GM12878 (cell line): ENCODE data around the gene SLC25A36. TPM values are rescaled to one million over a fixed set of nuclear protein-coding genes. Genes with fewer than 3 reads are reported as not detected.

ENCODE experiments used
- ATAC-seq: fragments of 200-7000 bp; cut with Tn5 transposase; 3 replicates; pipeline ENCODE4 v1.9.1; 2020; ENCODE audit warnings: mild to moderate bottlenecking, moderate library complexity
- BruUV-seq: library from RNA; stranded (reverse); fragments of 400-500 nt; replicated peaks from 2 replicates; lab custom pipeline; 2021; lab: Mats Ljungman, UMichigan
- CTCF ChIA-PET: fragments of 300-600 bp; sonication (Branson Sonifier 250); formaldehyde crosslinking; extraction: SDS; loops from one replicate; lab custom pipeline; 2021; ENCODE audit warnings: inconsistent platforms; lab: Yijun Ruan, JAX
- POLR2A ChIA-PET: fragments of 350-600 bp; formaldehyde crosslinking; extraction: SDS; loops from one replicate; lab custom pipeline; 2021; ENCODE audit warnings: inconsistent platforms; lab: Charles Lee
- RAD21 ChIA-PET: fragments of 300-600 bp; sonication (Branson Sonifier 250); formaldehyde crosslinking; loops from one replicate; lab custom pipeline; 2023; ENCODE audit warnings: antibody characterized with exemption; ENCODE audit not compliant: unreplicated experiment; lab: Charles Lee
- SMC1A ChIA-PET: fragments of 300-600 bp; sonication (Branson Sonifier 250); formaldehyde crosslinking; loops from one replicate; lab custom pipeline; 2023; ENCODE audit not compliant: unreplicated experiment, uncharacterized antibody; lab: Charles Lee
- DNase-seq: peaks from one replicate; pipeline ENCODE4 v3.0.0-alpha.2; 2011; ENCODE audit warnings: low read depth, low spot score
- FAIRE-seq: peaks from 3 replicates; lab custom pipeline; 2011; peaks lifted over from hg19 to GRCh38; lab: Jason Lieb, UNC
- H2AFZ ChIP-seq: 2 replicates; pipeline ENCODE4 v1.6.0; 2011; ENCODE audit warnings: low read depth, low read length, control low read depth; ENCODE audit not compliant: control insufficient read depth
- H3K27ac ChIP-seq: 2 replicates; pipeline ENCODE4 v1.5.1; 2011; ENCODE audit warnings: control low read depth; ENCODE audit not compliant: control insufficient read depth, insufficient read depth
- H3K27me3 ChIP-seq, 2 experiments: replicated peaks in 1 of 2; 2 replicates each; pipeline versions ENCODE4 v1.6.0 to v1.6.1; 2011; ENCODE audit warnings: low read length in 1 of 2; ENCODE audit not compliant: control insufficient read depth in 2 of 2, insufficient read depth in 2 of 2
- H3K36me3 ChIP-seq, 2 experiments: 2 replicates each; pipeline ENCODE4 v1.5.1; 2011; ENCODE audit warnings: low read length in 1 of 2; ENCODE audit not compliant: control insufficient read depth in 2 of 2, insufficient read depth in 2 of 2
- H3K4me1 ChIP-seq: 2 replicates; pipeline ENCODE4 v1.6.1; 2011; ENCODE audit warnings: mild to moderate bottlenecking, low read length, moderate library complexity, mixed read lengths; ENCODE audit not compliant: control insufficient read depth, insufficient read depth
- H3K4me2 ChIP-seq: 2 replicates; pipeline ENCODE4 v1.6.0; 2011; ENCODE audit warnings: control low read depth; ENCODE audit not compliant: control insufficient read depth, insufficient read depth
- H3K4me3 ChIP-seq: fragments of 200-600 bp; sonication (generic); 2 replicates; pipeline ENCODE4 v1.5.1; 2016
- H3K79me2 ChIP-seq: 2 replicates; pipeline ENCODE4 v1.6.0; 2011; ENCODE audit warnings: low read length; ENCODE audit not compliant: control insufficient read depth, insufficient read depth
- H3K9ac ChIP-seq: 2 replicates; pipeline ENCODE4 v1.8.0; 2011; ENCODE audit warnings: low read length, control low read depth, mixed read lengths; ENCODE audit not compliant: control insufficient read depth, insufficient read depth
- H3K9me3 ChIP-seq: replicated peaks from 3 replicates; pipeline ENCODE4 v1.5.1; 2011; ENCODE audit warnings: mild to moderate bottlenecking, low read length; ENCODE audit not compliant: control insufficient read depth, insufficient read depth
- H4K20me1 ChIP-seq: 2 replicates; pipeline ENCODE4 v1.6.0; 2011; ENCODE audit not compliant: control insufficient read depth, insufficient read depth
- CREM ChIP-seq: IDR thresholded peaks from 2 replicates; pipeline ENCODE4 v1.6.1; 2014; ENCODE audit warnings: antibody characterized with exemption, low read depth
- EP300 ChIP-seq, 2 experiments: fragments of 150-350 bp in 1 of 2; IDR thresholded peaks; 2 replicates each; pipeline ENCODE4 v1.6.1; 2011 to 2012; ENCODE audit warnings: low read depth in 2 of 2, low read length in 2 of 2, borderline replicate concordance in 1 of 2, improper control_type of control experiment in 1 of 2, inconsistent platforms in 1 of 2; ENCODE audit not compliant: control insufficient read depth in 1 of 2
- ESRRA ChIP-seq: IDR thresholded peaks from 2 replicates; pipeline ENCODE4 v1.6.1; 2012; ENCODE audit warnings: mild to moderate bottlenecking, low read length, improper control_type of control experiment
- ETV6 ChIP-seq, 2 experiments: fragments of 450-650 bp in 1 of 2; IDR thresholded peaks in 1 of 2; conservative IDR thresholded peaks in 1 of 2; 2 replicates each; pipeline ENCODE4 v1.6.1; 2014; ENCODE audit warnings: antibody characterized with exemption in 1 of 2, borderline replicate concordance in 1 of 2, low read depth in 1 of 2, mild to moderate bottlenecking in 1 of 2, moderate library complexity in 1 of 2
- JUNB ChIP-seq: IDR thresholded peaks from 2 replicates; pipeline ENCODE4 v1.6.1; 2016; ENCODE audit warnings: antibody characterized with exemption, mild to moderate bottlenecking
- KLF5 ChIP-seq: fragments of 450-650 bp; IDR thresholded peaks from 2 replicates; pipeline ENCODE4 v1.6.1; 2014; ENCODE audit warnings: mild to moderate bottlenecking; ENCODE audit not compliant: partially characterized antibody
- MYB ChIP-seq: fragments of 150-350 bp; IDR thresholded peaks from 2 replicates; pipeline ENCODE4 v1.6.1; 2014; ENCODE audit warnings: mild to moderate bottlenecking, low read depth, low read length, borderline replicate concordance
- NFXL1 ChIP-seq: fragments of 450-650 bp; IDR thresholded peaks from 2 replicates; pipeline ENCODE4 v1.6.1; 2017; ENCODE audit warnings: antibody characterized with exemption, mild to moderate bottlenecking, borderline replicate concordance
- PAX5 ChIP-seq: IDR thresholded peaks from 2 replicates; pipeline ENCODE4 v1.6.1; 2011; ENCODE audit warnings: low read depth, low read length, borderline replicate concordance
- PAX8 ChIP-seq: fragments of 450-650 bp; IDR thresholded peaks from 2 replicates; pipeline ENCODE4 v1.6.1; 2017; ENCODE audit warnings: mild to moderate bottlenecking, moderate library complexity
- SMC3 ChIP-seq: IDR thresholded peaks from 2 replicates; pipeline ENCODE4 v1.6.1; 2011; ENCODE audit warnings: low read length, improper control_type of control experiment, borderline replicate concordance
- STAT3 ChIP-seq: IDR thresholded peaks from 2 replicates; pipeline ENCODE4 v1.6.1; 2011; ENCODE audit warnings: low read depth, low read length, improper control_type of control experiment
- ZBED1 ChIP-seq: IDR thresholded peaks from 2 replicates; pipeline ENCODE4 v1.6.1; 2016; ENCODE audit warnings: borderline replicate concordance
- ZNF217 ChIP-seq: fragments of 450-650 bp; IDR thresholded peaks from 2 replicates; pipeline ENCODE4 v1.6.1; 2017; ENCODE audit warnings: antibody characterized with exemption, mild to moderate bottlenecking
- WGBS: methylation state at CpG from one replicate; pipeline ENCODE4 v1.1.6; 2016; ENCODE audit warnings: low lambda C conversion rate; ENCODE audit not compliant: insufficient replicate concordance, insufficient coverage; ENCODE audit errors: missing lambda C conversion rate; 5-methylcytosine and 5-hydroxymethylcytosine counted together
- in situ Hi-C: fragments of 300-500 bp; cut with MboI; formaldehyde crosslinking; loops from 9 replicates; pipeline ENCODE4 v1.14.3; 2018; ENCODE audit warnings: mixed read lengths
- intact Hi-C: fragments of 100-400 bp; cut with micrococcal nuclease; formaldehyde crosslinking; loops from one replicate; pipeline ENCODE4 v1.14.2; 2022; ENCODE audit not compliant: unreplicated experiment
- polyA plus RNA-seq, 11 experiments: library from polyadenylated mRNA; depleted of rRNA in 4 of 11; unstranded in 6 of 11; stranded (reverse) in 5 of 11; fragments of >200 nt; fragmentation: Nextera tagmentation in 4 of 11; fragmentation: Illumina TruSeq in 1 of 11; extraction: Ambion mirVana in 4 of 11; extraction: Trizol in 1 of 11; gene quantifications; 1 replicate in 1 of 11; 2 replicates in 10 of 11; pipeline versions ENCODE4 v1.2.1 to v1.2.3, GENCODE V29; 2011 to 2016; ENCODE audit warnings: inconsistent platforms in 2 of 11, missing spikeins in 2 of 11, low read depth in 1 of 11
- total RNA-seq, 4 experiments: library from RNA; depleted of rRNA in 3 of 4; stranded (reverse); fragments of >200 nt in 3 of 4; fragmentation: Illumina TruSeq in 1 of 4; extraction: Trizol in 1 of 4; gene quantifications; 2 replicates each; pipeline versions ENCODE4 v1.2.1 to v1.2.3, GENCODE V29; 2013 to 2021
- TF ChIP-seq, protein P1 (sequence below): fragments of 150-350 bp; IDR thresholded peaks from 2 replicates; pipeline ENCODE4 v1.6.1; 2016; ENCODE audit warnings: low read depth, low read length
- TF ChIP-seq, protein P2 (sequence below): fragments of 450-650 bp; IDR thresholded peaks from 2 replicates; pipeline ENCODE4 v1.6.1; 2017; ENCODE audit warnings: mild to moderate bottlenecking, moderate library complexity
- TF ChIP-seq, protein P3 (sequence below): IDR thresholded peaks from 2 replicates; pipeline ENCODE4 v1.6.1; 2011; ENCODE audit warnings: mild to moderate bottlenecking, low read depth, low read length, moderate library complexity; ENCODE audit not compliant: insufficient replicate concordance

Gene SLC25A36
- total and polyA plus RNA-seq, 10 of the 15 experiments (the other 5 are each of a cell fraction or from before 2014, with no cell fraction given), result 13.0 to 183 (median 47.7) TPM

DNA sequence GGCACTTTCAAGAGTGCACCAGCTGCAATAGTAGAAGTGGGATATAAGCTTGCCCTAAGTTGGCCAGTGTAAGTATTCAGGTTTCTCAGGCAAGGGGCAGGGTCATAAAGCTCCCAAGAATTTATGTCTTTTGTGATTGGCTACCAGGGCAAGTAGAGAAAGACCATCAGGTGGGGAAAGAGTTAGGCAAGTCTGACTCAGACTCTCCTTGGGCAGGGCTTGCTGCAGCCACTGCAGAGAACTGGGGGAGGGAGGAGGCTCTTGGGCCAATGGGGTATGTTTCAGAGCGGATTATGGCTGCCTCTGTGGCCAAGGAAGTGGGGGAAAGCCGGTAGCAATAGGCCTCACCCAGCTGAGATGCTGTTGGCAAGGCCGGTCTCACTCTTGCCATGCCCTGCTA lies 44.6 kb upstream of the SLC25A36 start:
- CTCF ChIA-PET, result interaction anchor here (1.4 to 1.5 kb wide), 3 partner anchors 27 to 209 kb away, joined by 4 read pairs; no protein-coding TSS in a partner anchor
- in situ Hi-C loops, result loop anchor here (5.0 kb wide), 2 partner anchors 210 to 295 kb away; no protein-coding TSS in a partner anchor
- TF ChIP-seq PAX5 (no peak), STAT3 (no peak), EP300 (IDR thresholded peaks at IDR 0.05; ENCODE audit: borderline replicate concordance in 1 of 2, control insufficient read depth in 1 of 2, low read depth in 2 of 2, low read length in 2 of 2) (no peak), JUNB (no peak), KLF5 (no peak), ESRRA (no peak), ZNF217 (no peak), CREM (no peak), MYB (no peak), ZBED1 (no peak), SMC3 (no peak), ETV6 (conservative IDR thresholded peaks at IDR 0.05 in 1 of 2, IDR thresholded peaks at IDR 0.05 in 1 of 2; ENCODE audit: borderline replicate concordance in 1 of 2, low read depth in 1 of 2) (no peak), PAX8 (no peak), NFXL1 (no peak)
- TF ChIP-seq, protein P1, sequence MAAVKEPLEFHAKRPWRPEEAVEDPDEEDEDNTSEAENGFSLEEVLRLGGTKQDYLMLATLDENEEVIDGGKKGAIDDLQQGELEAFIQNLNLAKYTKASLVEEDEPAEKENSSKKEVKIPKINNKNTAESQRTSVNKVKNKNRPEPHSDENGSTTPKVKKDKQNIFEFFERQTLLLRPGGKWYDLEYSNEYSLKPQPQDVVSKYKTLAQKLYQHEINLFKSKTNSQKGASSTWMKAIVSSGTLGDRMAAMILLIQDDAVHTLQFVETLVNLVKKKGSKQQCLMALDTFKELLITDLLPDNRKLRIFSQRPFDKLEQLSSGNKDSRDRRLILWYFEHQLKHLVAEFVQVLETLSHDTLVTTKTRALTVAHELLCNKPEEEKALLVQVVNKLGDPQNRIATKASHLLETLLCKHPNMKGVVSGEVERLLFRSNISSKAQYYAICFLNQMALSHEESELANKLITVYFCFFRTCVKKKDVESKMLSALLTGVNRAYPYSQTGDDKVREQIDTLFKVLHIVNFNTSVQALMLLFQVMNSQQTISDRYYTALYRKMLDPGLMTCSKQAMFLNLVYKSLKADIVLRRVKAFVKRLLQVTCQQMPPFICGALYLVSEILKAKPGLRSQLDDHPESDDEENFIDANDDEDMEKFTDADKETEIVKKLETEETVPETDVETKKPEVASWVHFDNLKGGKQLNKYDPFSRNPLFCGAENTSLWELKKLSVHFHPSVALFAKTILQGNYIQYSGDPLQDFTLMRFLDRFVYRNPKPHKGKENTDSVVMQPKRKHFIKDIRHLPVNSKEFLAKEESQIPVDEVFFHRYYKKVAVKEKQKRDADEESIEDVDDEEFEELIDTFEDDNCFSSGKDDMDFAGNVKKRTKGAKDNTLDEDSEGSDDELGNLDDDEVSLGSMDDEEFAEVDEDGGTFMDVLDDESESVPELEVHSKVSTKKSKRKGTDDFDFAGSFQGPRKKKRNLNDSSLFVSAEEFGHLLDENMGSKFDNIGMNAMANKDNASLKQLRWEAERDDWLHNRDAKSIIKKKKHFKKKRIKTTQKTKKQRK, result no peak
- TF ChIP-seq, protein P2, sequence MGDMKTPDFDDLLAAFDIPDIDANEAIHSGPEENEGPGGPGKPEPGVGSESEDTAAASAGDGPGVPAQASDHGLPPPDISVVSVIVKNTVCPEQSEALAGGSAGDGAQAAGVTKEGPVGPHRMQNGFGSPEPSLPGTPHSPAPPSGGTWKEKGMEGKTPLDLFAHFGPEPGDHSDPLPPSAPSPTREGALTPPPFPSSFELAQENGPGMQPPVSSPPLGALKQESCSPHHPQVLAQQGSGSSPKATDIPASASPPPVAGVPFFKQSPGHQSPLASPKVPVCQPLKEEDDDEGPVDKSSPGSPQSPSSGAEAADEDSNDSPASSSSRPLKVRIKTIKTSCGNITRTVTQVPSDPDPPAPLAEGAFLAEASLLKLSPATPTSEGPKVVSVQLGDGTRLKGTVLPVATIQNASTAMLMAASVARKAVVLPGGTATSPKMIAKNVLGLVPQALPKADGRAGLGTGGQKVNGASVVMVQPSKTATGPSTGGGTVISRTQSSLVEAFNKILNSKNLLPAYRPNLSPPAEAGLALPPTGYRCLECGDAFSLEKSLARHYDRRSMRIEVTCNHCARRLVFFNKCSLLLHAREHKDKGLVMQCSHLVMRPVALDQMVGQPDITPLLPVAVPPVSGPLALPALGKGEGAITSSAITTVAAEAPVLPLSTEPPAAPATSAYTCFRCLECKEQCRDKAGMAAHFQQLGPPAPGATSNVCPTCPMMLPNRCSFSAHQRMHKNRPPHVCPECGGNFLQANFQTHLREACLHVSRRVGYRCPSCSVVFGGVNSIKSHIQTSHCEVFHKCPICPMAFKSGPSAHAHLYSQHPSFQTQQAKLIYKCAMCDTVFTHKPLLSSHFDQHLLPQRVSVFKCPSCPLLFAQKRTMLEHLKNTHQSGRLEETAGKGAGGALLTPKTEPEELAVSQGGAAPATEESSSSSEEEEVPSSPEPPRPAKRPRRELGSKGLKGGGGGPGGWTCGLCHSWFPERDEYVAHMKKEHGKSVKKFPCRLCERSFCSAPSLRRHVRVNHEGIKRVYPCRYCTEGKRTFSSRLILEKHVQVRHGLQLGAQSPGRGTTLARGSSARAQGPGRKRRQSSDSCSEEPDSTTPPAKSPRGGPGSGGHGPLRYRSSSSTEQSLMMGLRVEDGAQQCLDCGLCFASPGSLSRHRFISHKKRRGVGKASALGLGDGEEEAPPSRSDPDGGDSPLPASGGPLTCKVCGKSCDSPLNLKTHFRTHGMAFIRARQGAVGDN, result no peak
- TF ChIP-seq, protein P3, sequence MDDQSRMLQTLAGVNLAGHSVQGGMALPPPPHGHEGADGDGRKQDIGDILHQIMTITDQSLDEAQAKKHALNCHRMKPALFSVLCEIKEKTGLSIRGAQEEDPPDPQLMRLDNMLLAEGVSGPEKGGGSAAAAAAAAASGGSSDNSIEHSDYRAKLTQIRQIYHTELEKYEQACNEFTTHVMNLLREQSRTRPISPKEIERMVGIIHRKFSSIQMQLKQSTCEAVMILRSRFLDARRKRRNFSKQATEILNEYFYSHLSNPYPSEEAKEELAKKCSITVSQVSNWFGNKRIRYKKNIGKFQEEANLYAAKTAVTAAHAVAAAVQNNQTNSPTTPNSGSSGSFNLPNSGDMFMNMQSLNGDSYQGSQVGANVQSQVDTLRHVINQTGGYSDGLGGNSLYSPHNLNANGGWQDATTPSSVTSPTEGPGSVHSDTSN, result no peak

More for the DNA sequence above, 44.6 kb upstream of the SLC25A36 start:
- H3K4me3 ChIP-seq, result no peak overlapping the region
- no peak overlapping the region for H3K27ac ChIP-seq
- H2AFZ ChIP-seq, result no peak overlapping the region
- no peaks in the 10 kb centered on the region for H3K36me3 ChIP-seq
- intact Hi-C loops, result loop anchor here (5.0 kb wide), 1 partner anchor 75 kb away; no protein-coding TSS in a partner anchor
- FAIRE-seq (no peak), DNase-seq (no peak), ATAC-seq (no peak)
- no peaks in the 10 kb centered on the region for H3K4me1 ChIP-seq
- WGBS, result 19% methylated on average over 3 of the region's 3 CpGs
- no peak overlapping the region for H3K9ac ChIP-seq
- H4K20me1 ChIP-seq, result no peaks in the 10 kb centered on the region
- ChIA-PET SMC1A (no interaction called here), POLR2A (no interaction called here), RAD21 (no interaction called here)
- no TSS peak for BruUV-seq
- no peak overlapping the region for H3K4me2 ChIP-seq
- H3K79me2 ChIP-seq, result no peaks in the 10 kb centered on the region
- H3K27me3 ChIP-seq, result no peaks in the 10 kb centered on the region
- H3K9me3 ChIP-seq, result no peaks in the 10 kb centered on the region
